G401 (cell line): ENCODE measurements around the gene TRIM15. TPM values are rescaled to one million over a fixed set of nuclear protein-coding genes. Genes with fewer than 3 reads are reported as not detected.
"Not testable (repeated sequence)": the region's sequence is repeated elsewhere in the genome, so short reads cannot be mapped to it uniquely, and the experiment has no call there.

ENCODE experiments used
- DNase-seq: peaks from one replicate; pipeline ENCODE4 v3.0.0-alpha.2; 2015; ENCODE audit warnings: low spot score
- in situ Hi-C: cut with HindIII; loops from 2 replicates; pipeline ENCODE4 v1.10.0; 2016; ENCODE audit warnings: low sequenced_read_pairs, mixed read lengths
- total RNA-seq: library from RNA; depleted of rRNA; stranded (reverse); fragments of >200 nt; shearing (Covaris generic); gene quantifications from 2 replicates; pipeline ENCODE4 v1.2.3, GENCODE V29; 2014

Gene TRIM15
- total RNA-seq, 1 experiment from 2014 or later, result not detected

DNA sequence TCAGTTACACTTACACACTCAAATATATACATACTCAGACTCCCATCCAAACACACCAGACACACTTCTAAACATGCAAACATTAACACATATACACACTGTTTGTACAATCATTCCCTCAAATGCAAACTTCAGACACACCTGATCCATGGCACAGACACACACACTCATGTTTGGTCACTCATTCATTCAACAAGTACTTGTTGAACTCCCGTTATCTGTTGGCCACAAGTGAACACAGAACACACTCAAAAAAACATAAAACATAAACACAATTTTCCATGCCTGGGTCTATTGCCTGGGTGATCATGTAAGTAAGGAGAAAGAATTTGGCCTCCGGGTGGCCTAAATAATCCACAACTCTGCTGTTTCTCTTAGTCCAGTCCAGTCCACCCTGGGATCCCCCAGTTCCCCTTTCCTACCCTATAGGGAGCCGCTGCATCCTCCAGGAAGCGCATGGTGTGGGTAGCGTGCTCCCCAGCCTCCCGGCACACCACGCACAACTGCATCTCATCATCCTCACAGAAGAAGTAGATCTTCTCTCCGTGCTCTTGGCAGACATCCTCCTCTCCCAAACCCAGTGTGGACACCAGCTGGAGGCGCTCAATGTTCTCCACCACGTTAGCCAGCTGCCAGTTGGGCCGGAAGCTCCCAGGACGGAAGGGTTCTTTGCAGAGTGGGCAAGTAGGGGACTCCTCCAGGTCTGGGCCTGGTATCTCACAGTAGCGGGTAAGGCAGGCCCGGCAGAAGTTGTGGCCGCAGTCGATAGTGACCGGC lies 3.1 kb upstream of the TRIM15 start:
- in situ Hi-C loops, result no loop called here
- no peak for DNase-seq

DNA sequence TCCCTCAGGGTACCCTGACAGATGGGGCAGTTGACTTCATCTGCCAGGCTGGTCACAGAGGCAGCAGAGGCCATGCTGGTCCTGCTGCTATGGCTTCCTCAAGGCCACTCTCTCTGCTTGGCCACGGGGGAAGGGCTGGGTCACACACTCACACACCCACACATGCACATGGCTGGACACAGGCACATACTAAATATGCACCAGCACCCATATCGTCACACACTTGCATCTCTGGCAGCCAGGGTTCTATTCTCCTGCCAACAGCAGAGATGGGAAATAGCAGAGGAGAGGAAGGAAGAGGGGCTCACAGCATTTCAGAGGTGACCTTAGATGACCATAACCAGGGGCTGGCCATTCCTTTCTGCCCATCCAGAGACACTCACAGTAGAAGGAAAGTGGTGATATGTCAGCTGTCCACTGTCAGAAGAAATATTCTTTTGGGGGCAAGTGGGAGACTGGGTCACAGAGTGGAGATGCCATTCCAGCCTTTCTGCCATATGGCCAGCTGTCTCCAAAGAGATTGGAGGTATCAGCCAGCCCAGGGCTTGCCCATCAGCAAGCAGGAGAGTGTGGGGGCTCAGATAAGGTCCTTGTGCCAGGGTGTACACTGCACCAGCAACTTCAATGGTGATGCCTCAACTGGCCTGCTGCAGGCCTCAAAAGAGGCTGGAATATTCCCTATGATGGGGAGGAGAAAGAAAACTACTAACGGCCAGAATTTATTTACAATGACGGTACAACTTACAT lies 2.4 kb upstream of the TRIM15 start, which contains the start of gene TRIM10:
Gene TRIM10, minus strand, starts transcription at position 427 of the 747 bp plus-strand sequence. Its CDS starts 353 bp downstream, at position 74.
- in situ Hi-C loops, result no loop called here
- no peak for DNase-seq

- DNase-seq, result no peak
- in situ Hi-C loops, result no loop called here
These were observed 869 bp upstream of the TRIM15 start for GRCh38 chr6:30162265-30163089.

DNA sequence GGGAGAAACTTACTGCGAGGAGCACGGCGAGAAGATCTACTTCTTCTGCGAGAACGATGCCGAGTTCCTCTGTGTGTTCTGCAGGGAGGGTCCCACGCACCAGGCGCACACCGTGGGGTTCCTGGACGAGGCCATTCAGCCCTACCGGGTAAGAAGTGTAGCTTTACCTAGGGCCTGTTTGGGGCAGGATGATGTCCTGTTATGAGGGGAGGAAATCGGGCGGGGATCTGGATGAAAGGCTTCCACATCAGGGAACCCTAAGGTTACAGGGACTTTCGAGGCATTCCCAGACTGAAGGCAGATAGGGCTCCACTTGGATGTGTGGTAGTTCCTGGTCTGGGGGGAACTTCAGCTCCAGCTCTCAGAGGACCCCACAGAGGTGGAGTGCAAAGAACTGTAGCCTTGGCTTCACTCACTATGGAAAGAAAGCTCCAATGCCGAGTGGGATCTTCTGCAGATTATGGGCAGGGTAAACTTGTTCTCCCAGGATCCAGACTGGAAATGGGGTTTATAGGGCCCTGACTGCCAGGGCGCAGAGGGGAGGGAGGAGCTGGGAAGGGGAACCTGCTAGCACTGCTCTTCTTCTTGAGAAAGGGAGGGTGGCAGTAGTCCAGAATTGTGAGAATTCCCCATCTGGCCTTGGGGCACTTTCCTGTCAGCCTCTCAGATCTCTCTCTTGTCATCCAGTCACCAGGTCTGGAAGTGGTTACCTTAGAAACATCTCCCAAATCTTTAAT lies 740 bp downstream of the TRIM15 start:
- DNase-seq, result no peak
- in situ Hi-C loops, result no loop called here

GRCh38 chr6:30164714-30165113 lies 1.4 kb downstream of the TRIM15 start:
- no peak for DNase-seq
- in situ Hi-C loops, result no loop called here

DNA sequence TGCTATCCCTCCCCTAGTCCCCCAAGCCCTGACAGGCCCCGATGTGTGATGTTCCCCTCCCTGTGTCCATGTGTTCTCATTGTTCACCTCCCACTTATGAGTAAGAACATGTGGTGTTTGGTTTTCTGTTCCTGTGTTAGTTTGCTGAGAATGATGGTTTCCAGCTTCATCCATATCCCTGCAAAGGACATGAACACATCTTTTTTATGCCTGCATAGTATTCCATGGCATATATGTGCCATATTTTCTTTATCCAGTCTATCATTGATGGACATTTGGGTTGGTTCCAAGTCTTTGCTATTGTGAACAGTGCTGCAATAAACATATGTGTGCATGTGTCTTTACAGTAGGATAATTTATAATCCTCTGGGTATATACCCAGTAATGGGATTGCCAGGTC lies 1.9 kb downstream of the TRIM15 start:
- in situ Hi-C loops, DNase-seq: not testable (repeated sequence)

DNA sequence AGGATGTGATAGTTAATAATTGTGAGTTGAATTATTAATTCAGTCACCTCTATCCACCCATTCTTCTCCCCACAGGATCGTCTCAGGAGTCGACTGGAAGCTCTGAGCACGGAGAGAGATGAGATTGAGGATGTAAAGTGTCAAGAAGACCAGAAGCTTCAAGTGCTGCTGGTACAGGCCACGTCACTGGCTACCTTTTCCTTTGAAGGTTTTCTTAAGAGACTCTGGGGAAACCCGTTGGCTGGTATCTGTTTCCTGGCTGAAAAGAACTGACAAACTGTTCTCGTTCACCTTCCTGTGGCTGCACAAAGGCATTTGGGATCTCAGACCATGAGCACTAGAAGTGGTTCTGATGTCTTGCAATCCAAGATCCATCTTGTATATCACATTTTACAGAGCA lies 3.8 kb downstream of the TRIM15 start:
- no peak for DNase-seq
- in situ Hi-C loops, result no loop called here

- in situ Hi-C loops, result no loop called here
- DNase-seq, result no peak
These were observed 5.4 kb downstream of the TRIM15 start for GRCh38 chr6:30168741-30169140.

DNA sequence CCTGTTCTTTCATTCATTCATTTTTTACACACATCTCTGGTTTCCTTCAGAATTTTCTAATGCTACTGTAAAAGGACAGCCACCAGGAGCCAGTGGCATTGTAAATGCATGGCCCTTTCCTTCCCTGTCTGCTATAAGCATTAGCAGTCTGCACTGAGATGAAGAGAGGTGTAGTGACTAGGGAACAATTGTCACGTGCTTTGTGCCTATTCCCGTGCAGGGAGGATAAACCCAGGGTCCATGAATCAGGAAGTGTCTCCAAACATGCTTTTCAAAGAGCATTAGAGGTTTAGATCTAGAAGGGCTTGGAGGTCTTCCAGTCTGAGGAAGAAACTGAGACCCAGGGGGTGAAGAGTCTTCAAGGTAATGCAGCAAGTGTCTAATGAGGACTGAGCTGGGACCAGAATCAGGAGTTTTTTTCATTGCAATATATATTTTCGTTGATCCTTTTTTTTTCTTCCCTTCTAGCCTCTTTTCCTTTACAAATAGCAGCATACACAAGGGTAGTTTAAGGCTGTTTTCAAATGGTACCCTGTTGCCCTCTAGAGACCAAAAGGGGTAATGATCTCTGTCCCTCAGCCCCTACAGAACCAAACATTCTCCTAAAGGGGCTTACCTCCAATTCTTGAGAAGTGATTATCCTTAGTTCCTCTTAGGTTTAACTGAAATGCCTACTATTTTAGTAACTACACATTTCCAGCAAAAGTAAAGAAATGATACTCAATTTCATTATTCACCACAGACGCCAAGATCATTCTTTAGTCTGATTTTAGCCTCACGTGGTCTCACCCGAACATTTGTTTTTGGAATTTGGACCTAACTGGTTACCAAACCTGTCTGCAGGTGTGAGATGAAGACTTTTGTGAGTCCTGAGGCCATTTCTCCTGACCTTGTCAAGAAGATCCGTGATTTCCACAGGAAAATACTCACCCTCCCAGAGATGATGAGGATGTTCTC lies 6.6 kb downstream of the TRIM15 start:
- DNase-seq, result peak; percentile 51
- in situ Hi-C loops, result no loop called here

DNA sequence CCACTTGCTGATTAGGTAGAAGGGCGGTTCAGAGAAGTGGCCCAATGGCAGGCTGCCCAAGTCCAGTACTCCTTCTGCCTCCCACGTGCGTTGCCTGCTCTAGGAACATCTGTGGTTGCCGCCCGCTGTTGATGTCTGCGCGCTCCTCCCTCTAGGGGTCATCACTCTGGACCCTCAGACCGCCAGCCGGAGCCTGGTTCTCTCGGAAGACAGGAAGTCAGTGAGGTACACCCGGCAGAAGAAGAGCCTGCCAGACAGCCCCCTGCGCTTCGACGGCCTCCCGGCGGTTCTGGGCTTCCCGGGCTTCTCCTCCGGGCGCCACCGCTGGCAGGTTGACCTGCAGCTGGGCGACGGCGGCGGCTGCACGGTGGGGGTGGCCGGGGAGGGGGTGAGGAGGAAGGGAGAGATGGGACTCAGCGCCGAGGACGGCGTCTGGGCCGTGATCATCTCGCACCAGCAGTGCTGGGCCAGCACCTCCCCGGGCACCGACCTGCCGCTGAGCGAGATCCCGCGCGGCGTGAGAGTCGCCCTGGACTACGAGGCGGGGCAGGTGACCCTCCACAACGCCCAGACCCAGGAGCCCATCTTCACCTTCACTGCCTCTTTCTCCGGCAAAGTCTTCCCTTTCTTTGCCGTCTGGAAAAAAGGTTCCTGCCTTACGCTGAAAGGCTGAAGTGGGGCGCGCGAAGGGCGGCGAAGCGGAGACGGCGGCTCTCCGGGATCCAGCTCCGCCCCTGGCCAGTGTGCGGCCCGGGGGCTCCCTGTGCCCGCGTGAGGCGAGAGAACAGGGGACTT lies 8.5 kb downstream of the TRIM15 start:
- no peak for DNase-seq
- in situ Hi-C loops, result no loop called here

DNA sequence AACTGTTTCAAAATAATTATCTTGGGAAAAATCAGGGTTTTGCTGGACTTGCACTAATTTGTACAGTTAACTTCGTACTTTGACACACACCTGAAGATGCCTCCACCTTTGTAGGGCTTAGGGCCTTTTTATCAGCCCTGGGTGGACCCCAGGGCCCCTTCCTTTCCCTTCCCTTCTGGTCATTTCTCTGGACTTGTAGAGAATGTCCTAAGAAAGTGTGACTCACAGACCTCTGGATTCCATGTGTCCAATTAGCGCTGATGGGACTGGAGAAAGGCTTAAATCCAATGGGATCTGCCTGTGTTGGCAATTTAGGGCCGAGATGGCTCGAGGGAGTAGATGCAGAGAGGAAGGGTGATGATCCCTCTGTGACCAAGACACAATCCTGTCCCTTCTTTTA lies 9.3 kb downstream of the TRIM15 start:
- in situ Hi-C loops, result no loop called here
- no peak for DNase-seq

DNA sequence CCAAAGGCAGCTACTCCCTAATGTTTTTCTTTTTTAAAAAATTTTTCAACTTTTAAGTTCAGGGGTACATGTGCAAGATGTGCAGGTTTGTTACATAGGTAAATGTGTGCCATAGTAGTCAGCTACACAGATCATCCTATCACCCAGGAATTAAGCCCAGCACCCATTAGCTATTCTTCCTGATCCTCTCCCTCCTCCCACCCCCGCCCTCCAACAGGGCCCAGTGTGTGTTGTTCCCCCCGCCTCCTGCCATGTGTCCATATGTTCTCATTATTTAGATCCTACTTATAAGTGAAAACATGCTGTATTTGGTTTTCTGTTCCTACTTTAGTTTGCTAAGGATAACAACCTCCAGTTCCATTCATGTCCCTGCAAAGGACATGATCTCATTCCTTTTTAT lies 12.4 kb downstream of the TRIM15 start:
- DNase-seq, result no peak
- in situ Hi-C loops, result no loop called here

DNA sequence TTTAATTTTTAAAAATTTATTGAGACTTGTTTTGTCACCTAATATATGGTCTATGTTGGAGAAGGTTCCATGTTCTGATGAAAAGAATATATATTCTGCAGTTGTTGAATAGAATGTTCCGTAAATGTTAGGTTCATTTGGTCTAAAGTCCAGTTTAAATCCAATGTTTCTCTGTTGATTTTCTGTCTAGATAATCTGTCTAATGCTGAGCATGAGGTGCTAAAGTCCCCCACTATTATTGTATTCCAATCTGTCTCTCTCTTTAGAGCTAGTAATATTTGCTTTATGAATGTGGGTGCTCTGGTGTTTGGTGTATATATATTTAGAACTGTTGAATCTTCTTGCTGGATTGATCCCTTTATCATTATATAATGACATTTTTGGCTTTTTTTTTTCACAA lies 15.5 kb downstream of the TRIM15 start:
- DNase-seq, result no peak

GRCh38 chr6:30180145-30180544 lies 16.8 kb downstream of the TRIM15 start:
- no peak for DNase-seq
- in situ Hi-C loops, result no loop called here

More for the DNA sequence above, 15.5 kb downstream of the TRIM15 start:
- in situ Hi-C loops, result no loop called here

- no peak for DNase-seq
- in situ Hi-C loops, result no loop called here
These were observed 21.2 kb downstream of the TRIM15 start for GRCh38 chr6:30184417-30185031.

DNA sequence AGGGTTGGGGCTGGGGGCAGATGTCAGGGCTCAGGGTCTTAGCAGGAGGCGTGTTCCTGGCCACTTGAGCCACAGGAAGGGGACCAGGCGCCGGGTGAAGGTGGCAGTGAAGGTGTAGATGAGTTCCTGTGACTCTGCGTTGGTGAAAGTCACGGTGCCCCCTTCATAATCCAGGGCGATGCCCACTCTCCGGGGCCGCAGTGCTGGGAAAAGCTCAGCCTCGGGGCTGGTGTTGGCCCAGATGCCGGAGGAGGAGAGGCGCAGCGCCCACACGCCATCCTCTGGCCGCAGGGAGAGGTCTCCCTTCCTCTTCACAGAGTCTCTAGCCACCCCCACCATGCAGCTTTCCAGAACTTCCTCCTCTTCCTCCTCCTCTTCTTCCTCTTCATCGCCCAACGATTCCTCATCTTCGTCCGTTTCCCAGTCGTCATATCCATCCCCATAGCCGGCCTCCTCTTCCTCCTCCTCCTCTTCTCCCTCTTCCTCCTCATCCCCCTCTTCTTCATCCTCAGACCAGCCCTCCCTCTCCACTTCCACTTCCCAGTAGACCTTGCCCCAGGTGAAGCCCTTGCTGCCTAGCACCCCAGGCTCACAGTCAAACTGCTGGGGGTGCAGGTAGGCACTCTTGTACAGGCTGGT lies 22.6 kb downstream of the TRIM15 start:
- in situ Hi-C loops, result no loop called here

More for the DNA sequence above, 22.6 kb downstream of the TRIM15 start:
- no peak for DNase-seq
